SJSA1 (cell line): Measurements from ENCODE around the gene NPEPL1. TPM values are rescaled to one million over a fixed set of nuclear protein-coding genes. Genes with fewer than 3 reads are reported as not detected.
A peak's percentile ranks its signal among the peaks of the same experiment; 100 is the strongest.

Experiments
- DNase-seq, 2 experiments: peaks; one replicate each; pipeline ENCODE4 v3.0.0-alpha.2; 2015 to 2020; ENCODE audit warnings: low spot score in 2 of 2, low read depth in 1 of 2
- H3K27ac ChIP-seq: fragments of 250-450 bp; sonication (Bioruptor Pico); 2 replicates; pipeline ENCODE4 v1.5.1; 2020; ENCODE audit warnings: mild to moderate bottlenecking, moderate library complexity
- H3K27me3 ChIP-seq: fragments of 250-450 bp; sonication (Bioruptor Pico); replicated peaks from 2 replicates; pipeline ENCODE4 v1.5.1; 2020; ENCODE audit warnings: mild to moderate bottlenecking, moderate library complexity
- H3K36me3 ChIP-seq: fragments of 250-450 bp; sonication (Bioruptor Pico); 2 replicates; pipeline ENCODE4 v1.5.1; 2020; ENCODE audit warnings: mild to moderate bottlenecking
- H3K4me1 ChIP-seq: fragments of 250-450 bp; sonication (Bioruptor Pico); replicated peaks from 2 replicates; pipeline ENCODE4 v1.6.1; 2021; ENCODE audit warnings: mild to moderate bottlenecking
- H3K4me3 ChIP-seq: fragments of 250-450 bp; sonication (Bioruptor Pico); 2 replicates; pipeline ENCODE4 v1.5.1; 2020; ENCODE audit warnings: mild to moderate bottlenecking
- H3K9me3 ChIP-seq: fragments of 250-450 bp; sonication (Bioruptor Pico); replicated peaks from 2 replicates; pipeline ENCODE4 v1.5.1; 2020; ENCODE audit warnings: mild to moderate bottlenecking
- total RNA-seq: library from RNA; depleted of rRNA; stranded (reverse); fragments of >200 nt; shearing (Covaris generic); gene quantifications from 2 replicates; pipeline ENCODE4 v1.2.3, GENCODE V29; 2014

The NPEPL1 gene
- total RNA-seq, 1 experiment from 2014 or later: 6.8 TPM

- Histone ChIP-seq H3K27ac (no peak overlapping the region), H3K27me3 (no peaks in the 10 kb centered on the region), H3K4me3 (no peak overlapping the region), H3K4me1 (no peaks in the 10 kb centered on the region), H3K36me3 (no peaks in the 10 kb centered on the region), H3K9me3 (no peaks in the 10 kb centered on the region)
- DNase-seq: peak in 1 of 2 experiments; percentile 42
Measured at GRCh38 chr20:58713801-58714339, 21.3 kb downstream of the NPEPL1 start.

DNA sequence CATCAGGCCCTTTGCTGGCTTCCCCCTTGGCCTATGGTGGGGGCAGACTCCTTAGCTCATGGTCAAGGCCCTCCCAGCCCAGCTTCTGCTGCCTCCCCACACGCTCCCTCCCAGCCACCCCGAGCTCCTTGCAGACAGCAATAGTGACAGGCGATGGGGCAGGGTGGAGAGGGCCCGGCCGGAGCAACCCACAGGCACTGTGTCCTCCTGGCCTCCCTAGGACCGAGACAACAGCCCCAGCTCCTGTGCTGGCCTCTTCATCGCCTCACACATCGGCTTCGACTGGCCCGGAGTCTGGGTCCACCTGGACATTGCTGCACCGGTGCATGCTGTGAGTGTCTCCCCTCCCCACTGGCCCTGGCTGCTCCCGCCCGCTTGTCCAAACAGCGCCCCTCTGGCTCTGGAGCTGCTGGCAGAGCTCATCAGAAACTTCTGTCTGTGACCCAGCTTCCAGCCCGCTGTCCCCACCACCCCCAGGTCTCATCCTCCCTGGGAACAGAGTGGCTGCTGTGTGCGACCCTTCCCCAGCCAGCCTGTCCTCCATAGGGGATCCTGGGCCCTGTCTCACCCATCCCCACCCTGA is 21.8 kb downstream of the NPEPL1 start:
- no peak overlapping the region for H3K27ac ChIP-seq
- no peaks in the 10 kb centered on the region for H3K4me1 ChIP-seq
- peak in 1 of 2 experiments; percentile 39 for DNase-seq
- no peaks in the 10 kb centered on the region for H3K36me3 ChIP-seq
- no peak overlapping the region for H3K4me3 ChIP-seq
- H3K9me3 ChIP-seq: no peaks in the 10 kb centered on the region
- no peaks in the 10 kb centered on the region for H3K27me3 ChIP-seq

GRCh38 chr20:58714923-58715351 is 22.3 kb downstream of the NPEPL1 start:
- H3K36me3 ChIP-seq: no peaks in the 10 kb centered on the region
- H3K4me1 ChIP-seq: no peaks in the 10 kb centered on the region
- H3K9me3 ChIP-seq: no peaks in the 10 kb centered on the region
- no peak for DNase-seq
- no peak overlapping the region for H3K27ac ChIP-seq
- H3K27me3 ChIP-seq: no peaks in the 10 kb centered on the region
- no peak overlapping the region for H3K4me3 ChIP-seq

DNA sequence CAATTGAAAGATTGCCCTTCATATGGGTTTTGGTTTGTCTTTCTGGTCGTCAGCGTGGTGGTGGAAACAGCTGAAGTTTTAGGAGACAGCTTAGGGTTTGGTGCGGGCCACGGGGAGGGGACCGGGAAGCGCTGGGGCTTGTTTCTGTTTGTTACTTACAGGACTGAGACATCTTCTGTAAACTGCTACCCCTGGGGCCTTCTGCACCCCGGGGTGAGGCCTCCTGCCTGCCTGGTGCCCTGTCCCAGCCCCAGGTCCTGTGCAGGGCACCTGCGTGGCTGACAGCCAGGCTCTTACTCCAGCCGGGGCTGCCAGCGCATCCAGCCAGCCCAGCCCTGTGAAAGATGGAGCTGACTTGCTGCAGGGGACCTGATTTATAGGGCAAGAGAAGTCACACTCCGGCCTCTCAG is 22.8 kb downstream of the NPEPL1 start:
- Histone ChIP-seq H3K27ac (no peak overlapping the region), H3K36me3 (no peaks in the 10 kb centered on the region), H3K4me1 (no peaks in the 10 kb centered on the region), H3K4me3 (no peak overlapping the region), H3K27me3 (no peaks in the 10 kb centered on the region), H3K9me3 (no peaks in the 10 kb centered on the region)
- DNase-seq: no peak

DNA sequence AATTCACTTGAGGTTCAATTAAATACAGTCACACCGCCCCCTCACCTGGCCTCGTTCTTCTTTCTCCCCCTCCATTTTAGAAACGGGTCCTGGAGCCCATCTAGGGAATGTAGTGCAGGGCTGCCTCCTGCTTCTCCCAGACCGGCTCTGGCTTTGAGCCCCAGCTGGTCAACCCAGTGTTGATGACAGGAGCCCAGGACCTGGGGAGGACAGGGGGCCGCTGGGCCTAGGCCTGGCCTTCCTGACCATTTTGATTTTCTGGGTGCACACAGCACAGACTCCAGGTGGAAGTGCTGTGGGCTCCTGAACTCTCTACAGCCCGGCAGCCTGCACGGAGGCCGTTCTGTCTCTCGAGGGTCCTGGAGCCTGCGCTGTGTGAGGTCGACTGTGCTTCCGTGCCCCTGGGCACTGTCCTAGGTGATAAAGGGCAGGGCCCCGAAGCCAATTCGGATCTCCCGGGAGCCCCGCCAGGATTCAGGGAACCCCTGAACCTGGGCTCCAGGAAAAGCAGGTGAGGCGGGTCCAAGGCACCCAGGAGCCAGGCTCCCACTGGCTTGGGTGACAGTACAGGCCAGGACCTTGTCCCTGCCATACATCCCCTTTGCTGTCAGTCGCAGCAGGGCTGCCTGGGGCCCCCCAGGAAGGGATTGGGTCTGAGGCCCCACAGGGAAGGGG is 23.3 kb downstream of the NPEPL1 start:
- Histone ChIP-seq H3K27me3 (0 out of 2 replicates have a peak, but pooled peaks cover under 1% of the 10 kb centered on the region), H3K27ac (no peak overlapping the region), H3K4me3 (no peak overlapping the region), H3K4me1 (no peaks in the 10 kb centered on the region), H3K36me3 (no peaks in the 10 kb centered on the region), H3K9me3 (no peaks in the 10 kb centered on the region)
- DNase-seq: no peak

DNA sequence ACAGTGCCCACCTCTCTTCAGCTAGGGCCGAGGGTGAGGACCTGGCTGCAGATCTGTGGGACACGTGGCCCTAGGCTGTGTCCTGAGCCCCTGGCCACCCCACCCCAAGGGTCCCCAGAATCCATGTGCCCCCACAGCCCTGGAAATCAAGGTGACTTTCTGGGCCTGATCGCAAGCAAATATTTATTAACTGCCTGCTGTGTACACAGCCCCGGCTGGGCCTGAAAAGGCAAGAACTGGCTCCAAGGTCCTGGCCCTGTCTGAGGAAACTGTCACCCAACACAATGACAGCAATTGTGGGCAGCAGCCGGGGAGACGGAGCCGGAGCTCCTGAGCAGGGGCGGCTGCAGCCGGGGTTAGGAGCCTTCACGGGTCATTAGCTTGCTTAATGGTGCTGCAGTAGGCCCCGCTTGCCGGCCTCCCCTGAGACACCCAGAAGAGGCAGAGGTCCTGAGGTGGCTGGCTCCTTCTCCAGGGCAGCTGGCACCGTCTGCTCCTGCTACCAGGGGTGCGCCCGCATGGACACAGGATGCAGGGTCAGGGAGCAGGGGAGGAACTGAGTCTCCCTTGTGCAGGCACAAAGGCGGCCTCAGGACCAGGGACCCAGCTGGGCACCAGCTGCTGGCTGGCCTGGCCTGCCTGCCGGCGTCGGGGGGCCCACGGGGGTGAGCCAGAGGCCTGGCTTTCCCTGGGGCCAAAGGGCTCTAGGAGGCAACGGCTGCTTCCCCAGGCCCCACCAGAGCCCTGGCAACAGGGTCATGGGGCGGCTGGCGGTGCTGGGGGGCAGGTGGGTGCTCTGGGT is 24.1 kb downstream of the NPEPL1 start:
- H3K9me3 ChIP-seq: no peaks in the 10 kb centered on the region
- DNase-seq: peak in 1 of 2 experiments; percentile 45
- H3K27me3 ChIP-seq: 0 out of 2 replicates have a peak, but pooled peaks cover 5% of the 10 kb centered on the region
- no peak overlapping the region for H3K27ac ChIP-seq
- H3K4me3 ChIP-seq: no peak overlapping the region
- no peaks in the 10 kb centered on the region for H3K36me3 ChIP-seq
- no peaks in the 10 kb centered on the region for H3K4me1 ChIP-seq

DNA sequence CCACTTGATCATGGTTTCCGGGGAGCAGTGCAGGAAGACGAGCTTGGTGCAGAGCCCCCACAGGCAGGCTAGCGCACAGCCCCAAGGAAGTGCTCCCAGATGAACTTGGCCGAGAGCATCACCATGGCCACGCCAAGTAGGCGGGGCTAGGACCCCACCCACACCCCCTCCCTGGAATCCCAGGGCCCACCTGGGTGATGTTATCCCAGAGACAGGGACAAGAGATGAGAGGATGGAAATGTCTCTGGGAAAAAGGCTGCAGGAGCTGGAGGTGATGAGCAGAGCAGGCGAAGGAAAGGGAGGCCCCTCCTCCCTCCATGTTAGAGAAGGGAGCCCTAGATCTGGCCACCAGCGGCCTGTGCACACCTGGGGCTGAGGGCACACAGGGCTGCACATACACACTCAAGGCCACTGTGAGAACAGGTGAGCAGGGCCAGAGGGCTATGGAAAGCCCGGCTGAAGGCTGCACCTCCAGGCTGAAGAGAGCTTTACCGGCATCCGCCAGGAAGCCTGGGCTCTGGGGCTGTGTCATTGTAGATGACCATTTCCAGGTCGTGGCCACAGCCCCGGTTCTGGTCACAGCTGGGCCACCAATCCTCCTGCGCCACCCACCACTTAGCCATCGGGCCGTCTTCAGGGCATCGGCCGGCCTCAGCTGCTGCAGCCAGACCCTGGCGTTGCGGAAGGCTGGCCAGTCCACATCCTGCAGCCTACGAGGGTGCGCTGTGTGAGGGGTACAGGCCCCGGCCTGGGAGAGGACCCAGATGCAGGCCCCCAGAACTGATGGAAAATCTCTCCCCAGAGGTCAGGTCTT is 24.9 kb downstream of the NPEPL1 start:
- no peak overlapping the region for H3K4me3 ChIP-seq
- H3K27ac ChIP-seq: no peak overlapping the region
- DNase-seq: peak in 1 of 2 experiments; percentile 43
- no peaks in the 10 kb centered on the region for H3K4me1 ChIP-seq
- no peaks in the 10 kb centered on the region for H3K36me3 ChIP-seq
- H3K9me3 ChIP-seq: no peaks in the 10 kb centered on the region
- H3K27me3 ChIP-seq: 0 out of 2 replicates have a peak, but pooled peaks cover 5% of the 10 kb centered on the region

GRCh38 chr20:58718121-58718563 is 25.5 kb downstream of the NPEPL1 start:
- Histone ChIP-seq H3K27me3 (0 out of 2 replicates have a peak, but pooled peaks cover 5% of the 10 kb centered on the region), H3K4me1 (no peaks in the 10 kb centered on the region), H3K36me3 (no peaks in the 10 kb centered on the region), H3K9me3 (no peaks in the 10 kb centered on the region), H3K27ac (no peak overlapping the region), H3K4me3 (no peak overlapping the region)
- peak in 1 of 2 experiments; percentile 39 for DNase-seq

DNA sequence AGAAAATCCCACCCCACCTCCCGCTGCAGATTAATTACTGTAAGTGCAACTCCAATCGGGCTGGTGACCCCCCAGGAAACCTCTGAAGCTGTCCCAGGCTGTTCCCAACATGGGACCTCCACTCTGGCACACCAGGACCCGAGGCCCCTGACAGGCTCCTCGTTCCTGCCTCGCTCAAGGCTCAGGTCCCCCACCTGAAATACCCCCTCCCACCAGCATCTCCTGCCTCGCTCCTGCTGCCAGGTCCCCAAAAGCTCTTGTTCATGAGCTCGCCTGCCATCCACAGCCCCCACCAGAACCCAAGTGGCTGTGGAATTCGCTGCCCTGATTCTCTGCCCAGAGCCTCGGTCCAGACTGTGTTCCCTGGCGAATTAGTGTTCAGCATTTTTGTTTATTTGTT is 26.1 kb downstream of the NPEPL1 start:
- H3K27ac ChIP-seq: no peak overlapping the region
- no peaks in the 10 kb centered on the region for H3K4me1 ChIP-seq
- DNase-seq: no peak
- peaks cover 5% of the 10 kb centered on the region; the same call in 1 of the 2 replicates for H3K27me3 ChIP-seq
- H3K36me3 ChIP-seq: no peaks in the 10 kb centered on the region
- H3K9me3 ChIP-seq: no peaks in the 10 kb centered on the region
- no peak overlapping the region for H3K4me3 ChIP-seq

- Histone ChIP-seq H3K9me3 (no peaks in the 10 kb centered on the region), H3K27ac (no peak overlapping the region), H3K4me3 (no peak overlapping the region), H3K36me3 (no peaks in the 10 kb centered on the region), H3K27me3 (peaks cover 9% of the 10 kb centered on the region; the same call in 1 of the 2 replicates), H3K4me1 (no peaks in the 10 kb centered on the region)
- no peak for DNase-seq
Measured at GRCh38 chr20:58719258-58719657, 26.7 kb downstream of the NPEPL1 start.

- Histone ChIP-seq H3K4me1 (no peaks in the 10 kb centered on the region), H3K27ac (no peak overlapping the region), H3K9me3 (no peaks in the 10 kb centered on the region), H3K36me3 (no peaks in the 10 kb centered on the region), H3K4me3 (no peak overlapping the region), H3K27me3 (peaks cover 12% of the 10 kb centered on the region; the same call in 1 of the 2 replicates)
- DNase-seq: no peak
Measured at GRCh38 chr20:58719971-58720371, 27.4 kb downstream of the NPEPL1 start.

DNA sequence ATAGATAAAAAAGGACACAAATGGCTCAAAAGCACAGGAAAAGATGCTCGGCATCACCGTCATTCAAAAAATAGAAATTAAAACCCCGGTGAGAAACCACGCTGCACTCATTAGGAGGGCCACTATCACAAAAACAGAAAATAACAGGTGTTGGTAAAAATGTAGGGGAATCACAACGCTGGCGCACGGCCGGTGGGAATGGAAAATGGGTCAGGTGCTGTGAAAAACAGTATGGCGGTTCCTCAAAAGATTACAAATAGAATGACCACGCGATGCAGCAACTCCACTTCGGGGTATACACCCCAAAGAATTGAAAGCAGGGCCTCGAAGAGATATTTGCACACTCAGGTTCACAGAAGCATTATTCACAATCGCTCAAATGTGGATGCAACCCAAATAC is 28.3 kb downstream of the NPEPL1 start:
- H3K36me3 ChIP-seq: no peaks in the 10 kb centered on the region
- no peaks in the 10 kb centered on the region for H3K9me3 ChIP-seq
- no peaks in the 10 kb centered on the region for H3K4me1 ChIP-seq
- no peak overlapping the region for H3K4me3 ChIP-seq
- H3K27me3 ChIP-seq: peaks cover 12% of the 10 kb centered on the region; the same call in 1 of the 2 replicates
- no peak for DNase-seq
- no peak overlapping the region for H3K27ac ChIP-seq
